Heart left ventricle (tissue), 13 donors: ENCODE measurements around the gene FOXL2NB.
"Not testable (repeated sequence)": the region's sequence is repeated elsewhere in the genome, so short reads cannot be mapped to it uniquely, and the experiment has no call there.

Experiments used
- CTCF ChIP-seq, 12 donors: fragments of 200-600 bp; sonication (generic) in 4 of 12; IDR thresholded peaks; one replicate each; pipeline versions ENCODE4 v1.5.0 to v1.8.0; 2018 to 2022; ENCODE audit warnings: antibody characterized with exemption in 12 of 12, mild to moderate bottlenecking in 5 of 12
- POLR2A ChIP-seq, 2 donors: fragments of 450-650 bp; IDR thresholded peaks; one replicate each; pipeline ENCODE4 v1.6.1; 2017; ENCODE audit warnings: antibody characterized with exemption in 2 of 2, mild to moderate bottlenecking in 2 of 2, moderate library complexity in 2 of 2
- donor health status: ischemic (EF 13 %, LVEDD 7.1; RV severe dilation, severe dysfunction).
- donor health status: DM: no; HTN: yes; CAD: no.
- donor health status: DM: no; HTN: no; CAD: no.
- donor health status: ischemic (EF 25% LVEDD 6.9; RV normal size, moderate dysfunction).
- donor health status: ischemic (EF 25% LVEDD 5.7; RV mildly dilated, moderate dysfunction).
- donor health status: ischemic (EF 35%, LVEDD 5.7; RV mildly dilated, moderate dysfunction).
- donor health status: nonischemic (EF 11% LVEDD 7.7; RV severe dilation, severe dysfunction).
- donor health status: DM: yes; HTN: yes; CAD: no.
- donor health status: PGD.
- donor health status: ischemic (EF 29% LVEDD 5.4; RV normal size, mild dysfunction).
- donor health status: nonischemic (EF 23%, LVEDD 6.1; RV moderate dilation, normal function).

GRCh38 chr3:138922400-138922799 is 24.6 kb upstream of the FOXL2NB start:
- TF ChIP-seq CTCF, POLR2A (IDR thresholded peaks at IDR 0.05): not testable (repeated sequence)
